Ovary (tissue), 9 donors: ENCODE measurements around the gene SLC35E3. TPM values are rescaled to one million over a fixed set of nuclear protein-coding genes. Genes with fewer than 3 reads are reported as not detected.

Experiments
- DNase-seq, 5 donors: peaks; one replicate each; pipeline ENCODE4 v3.0.0-alpha.2; 2019 to 2020
- H3K27ac ChIP-seq, 2 donors: fragments of 200-600 bp; one replicate each; pipeline versions ENCODE4 v1.5.1 to v1.8.0; 2019 to 2022
- H3K27me3 ChIP-seq: fragments of 200-600 bp; one replicate; pipeline ENCODE4 v1.8.0; 2022
- H3K36me3 ChIP-seq: fragments of 200-600 bp; sonication (generic); one replicate; pipeline ENCODE4 v1.5.1; 2019
- H3K4me1 ChIP-seq: one replicate; pipeline ENCODE4 v1.8.1; 2013; ENCODE audit warnings: mild to moderate bottlenecking, moderate library complexity; ENCODE audit not compliant: insufficient read depth
- H3K4me3 ChIP-seq: fragments of 200-600 bp; sonication (generic); one replicate; pipeline ENCODE4 v1.5.1; 2017
- H3K9me3 ChIP-seq, 2 donors: fragments of 200-600 bp in 1 of 2; sonication (generic) in 1 of 2; one replicate each; pipeline versions ENCODE4 v1.5.1 to v1.8.1; 2013 to 2019; ENCODE audit warnings: mild to moderate bottlenecking in 1 of 2, moderate library complexity in 1 of 2
- CTCF ChIP-seq, 3 donors: fragments of 450-650 bp in 2 of 3; fragments of 200-600 bp in 1 of 3; IDR thresholded peaks; one replicate each; pipeline versions ENCODE4 v1.5.1 to v1.8.0; 2016 to 2022; ENCODE audit warnings: antibody characterized with exemption in 3 of 3, mild to moderate bottlenecking in 1 of 3
- EP300 ChIP-seq: sonication (generic); formaldehyde crosslinking; IDR thresholded peaks from one replicate; pipeline ENCODE4 v1.6.1; 2017; ENCODE audit warnings: antibody characterized with exemption
- POLR2A ChIP-seq: fragments of 450-650 bp; IDR thresholded peaks from one replicate; pipeline ENCODE4 v1.6.1; 2017; ENCODE audit warnings: antibody characterized with exemption, mild to moderate bottlenecking, moderate library complexity
- WGBS, 3 donors: extraction: QIAGEN DNeasy Blood & Tissue Kit in 1 of 3; methylation state at CpG; one replicate each; pipeline versions ENCODE4 v1.1.5 to v1.1.7; 2013 to 2017; 5-methylcytosine and 5-hydroxymethylcytosine counted together
- intact Hi-C, 4 donors: fragments of 100-400 bp; cut with DNase I; formaldehyde crosslinking; loops; one replicate each; pipeline versions ENCODE4 v1.11.0 to v1.15.1; 2022 to 2023
- polyA plus RNA-seq, 2 donors: library from polyadenylated mRNA; stranded (reverse); fragments of 200-250 nt in 1 of 2; fragments of 350-450 nt in 1 of 2; fragmentation: Illumina TruSeq in 1 of 2; extraction: RNeasy Lipid Tissue Mini Kit (QIAGEN cat#74804) in 1 of 2; gene quantifications; one replicate each; pipeline ENCODE4 v1.2.3, GENCODE V29; 2013 to 2014
- total RNA-seq, 7 donors: library from RNA; depleted of rRNA in 2 of 7; stranded (reverse); fragments of >200 nt in 2 of 7; fragmentation: NEBNext Ultra II Directional in 3 of 7; extraction: Animal tissue kit (Norgen Biotek cat#: 25700) in 3 of 7; gene quantifications; one replicate each; pipeline versions ENCODE4 v1.1.0 to v1.2.4, GENCODE V29; 2016 to 2023
- donor health status: DM: no; HTN: no; CAD: no; lungs with moderate emphysema.
- donor health status: DM: no; HTN: no; CAD: no.
- donor health status: Bipolar disorder and iron deficiency.
- donor health status: DM: yes; HTN: yes; CAD: no.
- donor health status: DM: no; HTN: no; CAD: no.
- donor health status: DM: yes; HTN: yes; CAD: no.

SLC35E3 gene
- total and polyA plus RNA-seq, 9 donors: 1.1 to 12.3 (median 8.1) TPM

- H3K27ac ChIP-seq: no peak overlapping the region
- no peaks in the 10 kb centered on the region for H3K9me3 ChIP-seq
- no peaks in the 10 kb centered on the region for H3K4me1 ChIP-seq
- intact Hi-C loops: no loop called here
- H3K27me3 ChIP-seq: no peaks in the 10 kb centered on the region
- WGBS, 3 donors: 94 to 99% (median 96%) methylated on average over 7 of the region's 7 CpGs
- no peak for DNase-seq
- H3K4me3 ChIP-seq: no peak overlapping the region
- H3K36me3 ChIP-seq: no peaks in the 10 kb centered on the region
- TF ChIP-seq POLR2A (no peak), CTCF (IDR thresholded peaks at IDR 0.05) (no peak)
Observed at GRCh38 chr12:68760806-68761441, 14.9 kb downstream of the SLC35E3 start.

- no peak for TF ChIP-seq POLR2A
- TF ChIP-seq EP300: no peak
- no peak for TF ChIP-seq CTCF (IDR thresholded peaks at IDR 0.05)
- Histone ChIP-seq H3K27ac (no peak overlapping the region), H3K9me3 (no peaks in the 10 kb centered on the region), H3K36me3 (no peaks in the 10 kb centered on the region), H3K27me3 (no peaks in the 10 kb centered on the region), H3K4me1 (no peaks in the 10 kb centered on the region), H3K4me3 (no peak overlapping the region)
- no peak for DNase-seq
- intact Hi-C loops: no loop called here
- WGBS, 3 donors: 90 to 93% (median 90%) methylated on average over 3 of the region's 3 CpGs
Observed at GRCh38 chr12:68761442-68761812, 15.5 kb downstream of the SLC35E3 start.

GRCh38 chr12:68761901-68762630 is 16.1 kb downstream of the SLC35E3 start:
- no peak overlapping the region for H3K27ac ChIP-seq
- intact Hi-C loops: no loop called here
- DNase-seq: no peak
- TF ChIP-seq EP300 (no peak), POLR2A (no peak), CTCF (IDR thresholded peaks at IDR 0.05) (no peak)
- no peaks in the 10 kb centered on the region for H3K27me3 ChIP-seq
- H3K9me3 ChIP-seq: no peaks in the 10 kb centered on the region
- no peak overlapping the region for H3K4me3 ChIP-seq
- 81 to 86% (median 84%) methylated on average over 8 of the region's 8 CpGs for WGBS, 3 donors
- H3K4me1 ChIP-seq: no peaks in the 10 kb centered on the region
- no peaks in the 10 kb centered on the region for H3K36me3 ChIP-seq

- intact Hi-C loops: no loop called here
- WGBS, 3 donors: 93 to 97% (median 96%) methylated on average over 3 of the region's 3 CpGs
- no peaks in the 10 kb centered on the region for H3K4me1 ChIP-seq
- no peak overlapping the region for H3K4me3 ChIP-seq
- TF ChIP-seq EP300 (no peak), CTCF (IDR thresholded peaks at IDR 0.05) (no peak), POLR2A (no peak)
- H3K36me3 ChIP-seq: no peaks in the 10 kb centered on the region
- no peak for DNase-seq
- H3K9me3 ChIP-seq: no peaks in the 10 kb centered on the region
- no peaks in the 10 kb centered on the region for H3K27me3 ChIP-seq
- H3K27ac ChIP-seq: no peak overlapping the region
Observed at GRCh38 chr12:68762691-68763090, 16.7 kb downstream of the SLC35E3 start.
